Fibroblast of the aortic adventitia (primary cell): ENCODE results near the gene CREB3L2. TPM values are rescaled to one million over a fixed set of nuclear protein-coding genes. Genes with fewer than 3 reads are reported as not detected.

ENCODE experiments used
- DNase-seq: peaks from one replicate; pipeline ENCODE4 v3.0.0-alpha.2; 2010; ENCODE audit warnings: low read depth
- H3K4me3 ChIP-seq: 2 replicates; pipeline ENCODE4 v1.5.1; 2011; ENCODE audit warnings: low read depth, mild to moderate bottlenecking, control low read depth, low read length, moderate library complexity
- total RNA-seq: library from RNA; depleted of rRNA; stranded (reverse); fragments of >200 nt; gene quantifications from 2 replicates; pipeline ENCODE4 v1.2.3, GENCODE V29; 2012; ENCODE audit warnings: low replicate concordance
- TF ChIP-seq, protein P1 (sequence below): IDR thresholded peaks from 2 replicates; pipeline ENCODE4 v1.5.1; 2011; ENCODE audit warnings: mild to moderate bottlenecking, low read length, control low read depth, inconsistent platforms; ENCODE audit not compliant: insufficient read depth

Gene CREB3L2
- total RNA-seq, 1 donor: 36.8 TPM

DNA sequence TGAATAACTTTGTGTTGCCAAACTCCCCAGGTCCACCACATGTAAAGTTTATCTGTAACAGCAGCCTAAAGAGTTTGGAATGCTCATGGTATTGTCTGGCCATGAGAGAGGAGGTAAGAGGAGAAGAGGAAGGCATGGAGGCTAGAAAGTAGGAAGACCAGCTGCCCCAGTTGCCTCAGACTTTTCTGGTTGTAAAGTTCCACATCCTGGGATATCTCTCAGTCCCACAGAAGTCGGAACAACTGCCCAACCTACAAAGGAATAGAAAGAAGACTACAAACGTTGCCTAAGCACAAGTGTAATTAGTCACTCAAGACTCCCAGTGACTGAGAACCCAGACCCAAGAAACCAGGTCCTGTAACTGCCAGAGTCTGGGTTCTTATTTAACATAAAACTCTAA is 47.3 kb downstream of the CREB3L2 start:
- H3K4me3 ChIP-seq: no peak overlapping the region
- DNase-seq: no peak
- TF ChIP-seq, protein P1, sequence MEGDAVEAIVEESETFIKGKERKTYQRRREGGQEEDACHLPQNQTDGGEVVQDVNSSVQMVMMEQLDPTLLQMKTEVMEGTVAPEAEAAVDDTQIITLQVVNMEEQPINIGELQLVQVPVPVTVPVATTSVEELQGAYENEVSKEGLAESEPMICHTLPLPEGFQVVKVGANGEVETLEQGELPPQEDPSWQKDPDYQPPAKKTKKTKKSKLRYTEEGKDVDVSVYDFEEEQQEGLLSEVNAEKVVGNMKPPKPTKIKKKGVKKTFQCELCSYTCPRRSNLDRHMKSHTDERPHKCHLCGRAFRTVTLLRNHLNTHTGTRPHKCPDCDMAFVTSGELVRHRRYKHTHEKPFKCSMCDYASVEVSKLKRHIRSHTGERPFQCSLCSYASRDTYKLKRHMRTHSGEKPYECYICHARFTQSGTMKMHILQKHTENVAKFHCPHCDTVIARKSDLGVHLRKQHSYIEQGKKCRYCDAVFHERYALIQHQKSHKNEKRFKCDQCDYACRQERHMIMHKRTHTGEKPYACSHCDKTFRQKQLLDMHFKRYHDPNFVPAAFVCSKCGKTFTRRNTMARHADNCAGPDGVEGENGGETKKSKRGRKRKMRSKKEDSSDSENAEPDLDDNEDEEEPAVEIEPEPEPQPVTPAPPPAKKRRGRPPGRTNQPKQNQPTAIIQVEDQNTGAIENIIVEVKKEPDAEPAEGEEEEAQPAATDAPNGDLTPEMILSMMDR: no peak

DNA sequence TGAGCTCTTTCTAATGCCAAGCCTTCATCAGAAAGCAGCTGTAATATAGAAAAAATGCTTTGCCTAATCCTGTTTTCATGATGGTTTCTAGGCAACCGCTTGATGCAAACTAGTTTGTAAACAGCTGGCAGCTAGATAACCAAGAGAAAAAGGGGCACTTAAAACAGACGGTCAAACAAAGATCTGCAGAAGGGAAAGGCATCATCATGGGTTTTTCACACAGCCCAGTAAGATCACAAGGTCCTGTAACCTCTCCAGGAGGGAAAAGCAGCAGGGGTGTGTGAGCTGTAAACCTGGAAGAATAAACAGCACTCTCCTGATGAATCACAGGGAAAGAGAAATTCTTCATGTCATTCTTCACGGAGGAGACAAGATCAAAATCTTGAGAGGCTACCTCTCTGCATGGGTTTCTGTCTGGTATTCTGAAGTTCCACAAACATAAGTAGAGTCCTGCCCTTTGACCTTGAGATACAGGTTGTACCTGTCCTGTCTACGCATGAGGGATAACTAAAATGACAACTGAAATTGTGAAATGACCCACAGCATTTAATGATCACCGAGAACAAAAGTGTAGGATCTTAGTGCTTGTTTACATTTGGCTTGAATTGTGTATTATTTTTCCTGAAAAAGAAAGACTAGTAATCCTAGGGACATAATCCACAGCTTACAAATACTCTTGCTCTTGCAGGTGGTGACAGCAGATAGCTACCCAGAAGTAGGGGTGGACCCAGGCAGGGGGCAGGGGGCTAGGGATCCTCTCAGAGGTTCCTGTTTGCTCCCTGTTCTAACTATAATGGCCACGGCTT is 48.0 kb downstream of the CREB3L2 start:
- H3K4me3 ChIP-seq: no peak overlapping the region
- TF ChIP-seq, protein P1: no peak
- DNase-seq: peak; percentile 35

DNA sequence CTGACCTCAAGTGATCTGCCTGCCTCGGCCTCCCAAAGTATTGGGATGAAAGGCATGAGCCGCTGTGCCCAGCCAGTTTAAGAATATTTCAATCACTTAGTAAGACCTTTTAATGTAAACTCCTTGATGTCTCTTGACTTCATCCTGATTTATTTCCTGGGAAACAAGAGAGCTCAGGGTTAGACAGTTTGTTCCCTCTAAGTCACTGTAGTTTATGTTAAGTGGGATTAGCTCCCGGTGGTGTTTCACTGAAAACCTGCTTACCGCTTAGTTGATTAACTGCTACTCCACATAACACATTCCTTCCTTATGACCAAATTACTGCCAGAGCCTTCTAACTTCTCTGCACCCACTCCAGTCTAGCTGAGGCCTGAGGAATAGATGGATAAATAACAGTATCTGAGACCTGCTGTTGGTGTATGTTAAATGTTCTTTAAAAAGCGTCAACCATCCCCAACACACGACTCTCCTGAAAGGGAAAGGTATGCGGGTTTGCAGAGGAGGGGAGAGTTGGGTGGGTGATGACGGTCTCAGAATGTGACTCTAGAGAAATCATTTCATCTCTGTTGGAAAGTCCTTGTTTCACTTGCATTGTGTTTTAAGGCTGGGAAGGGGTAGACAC is 48.7 kb downstream of the CREB3L2 start:
- H3K4me3 ChIP-seq: no peak overlapping the region
- TF ChIP-seq, protein P1: no peak
- DNase-seq: no peak

DNA sequence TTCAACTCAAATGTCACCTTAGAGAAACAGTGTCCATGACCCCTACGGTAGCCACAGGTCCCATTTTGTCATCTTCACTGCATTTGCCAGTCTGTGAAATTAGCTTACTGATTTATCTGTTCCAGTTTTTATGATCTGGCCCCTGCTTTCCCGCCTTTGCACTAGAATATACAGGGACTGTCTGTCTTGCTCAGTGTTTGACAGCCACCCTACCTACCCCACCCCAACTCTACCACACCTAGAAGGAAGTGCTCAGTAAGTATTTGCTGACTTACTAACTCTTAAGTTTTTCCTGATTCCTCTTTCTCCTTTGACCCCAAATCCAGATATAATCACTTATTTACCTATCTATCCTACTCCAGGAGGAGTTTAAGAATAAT is 49.5 kb downstream of the CREB3L2 start:
- DNase-seq: no peak
- no peak overlapping the region for H3K4me3 ChIP-seq
- TF ChIP-seq, protein P1: no peak

DNA sequence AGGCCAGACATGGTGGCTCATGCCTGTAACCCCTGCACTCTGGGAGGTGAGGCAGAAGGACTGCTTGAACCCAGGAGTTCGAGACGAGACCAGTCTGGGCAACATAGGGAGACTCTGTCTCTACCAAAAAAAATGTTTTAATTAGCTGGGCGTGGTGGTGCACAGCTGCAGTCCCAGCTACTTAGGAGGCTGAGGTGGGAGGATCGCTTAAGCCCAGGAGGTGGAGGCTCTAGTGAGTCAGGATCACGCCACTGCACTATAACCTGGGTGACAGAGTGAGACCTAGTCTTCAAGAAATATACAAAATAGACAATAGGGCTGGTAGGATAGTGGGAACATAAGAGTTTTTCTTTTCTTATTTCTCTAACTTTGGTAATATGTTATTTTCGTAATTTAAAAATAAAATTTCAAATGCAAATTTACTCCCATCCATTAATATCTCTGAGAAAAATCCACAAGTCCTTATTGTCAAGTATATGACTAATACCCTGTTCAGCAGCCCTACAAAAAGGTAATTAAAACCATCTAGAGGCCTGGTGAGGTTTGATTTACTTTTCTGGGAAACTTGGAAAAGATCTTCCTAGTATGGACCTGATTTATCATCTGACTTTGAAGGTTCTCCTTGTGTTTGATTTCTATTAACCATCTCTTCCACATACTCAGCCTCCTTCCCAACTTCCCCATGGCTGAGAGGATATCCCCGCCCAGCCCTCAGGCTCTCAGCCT is 50.0 kb downstream of the CREB3L2 start:
- DNase-seq: no peak
- TF ChIP-seq, protein P1: no peak
- no peak overlapping the region for H3K4me3 ChIP-seq

DNA sequence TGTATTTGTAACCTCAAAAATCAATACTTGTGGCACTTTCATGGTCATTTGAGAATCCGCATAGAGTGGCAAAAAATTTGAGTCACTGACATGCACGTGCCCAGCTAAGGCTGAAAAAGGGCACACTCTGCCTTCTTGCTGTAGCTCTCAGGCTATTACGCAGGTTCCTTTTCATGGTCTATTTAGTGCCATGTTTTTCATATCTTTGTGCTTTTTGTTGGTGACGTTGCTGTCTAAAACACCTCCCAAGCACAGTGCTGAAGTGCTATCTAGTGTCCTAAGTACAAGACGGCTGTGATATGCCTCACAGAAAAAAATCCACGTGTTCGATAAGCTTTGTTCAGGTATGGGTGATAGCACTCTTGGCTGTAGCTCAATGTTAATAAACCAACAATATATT is 50.9 kb downstream of the CREB3L2 start:
- TF ChIP-seq, protein P1: no peak
- DNase-seq: no peak
- H3K4me3 ChIP-seq: no peak overlapping the region
